Naive thymus-derived CD4-positive, alpha-beta T cell (primary cell): Measurements from ENCODE around the gene RTL5. TPM values are rescaled to one million over a fixed set of nuclear protein-coding genes. Genes with fewer than 3 reads are reported as not detected.

Experiments used
- ATAC-seq: fragments of 150-1000 bp; cut with Tn5 transposase; 2 replicates; pipeline ENCODE4 v1.10.0; 2021; ENCODE audit warnings: mild to moderate bottlenecking, moderate library complexity
- CTCF ChIA-PET: fragments of 350-600 bp; sonication (Branson Sonifier 250); formaldehyde crosslinking; loops from one replicate; lab custom pipeline; 2021; ENCODE audit warnings: antibody characterized with exemption; lab: Charles Lee
- POLR2A ChIA-PET: fragments of 350-600 bp; sonication (Branson Sonifier 250); formaldehyde crosslinking; loops from one replicate; lab custom pipeline; 2021; ENCODE audit warnings: antibody characterized with exemption, inconsistent platforms; lab: Charles Lee
- DNase-seq, 9 donors: peaks; one replicate each; pipeline versions ENCODE4 v3.0.0 to v3.0.0-alpha.2; 2020 to 2022; ENCODE audit warnings: mixed read lengths in 1 of 9
- H3K27ac ChIP-seq: one replicate; pipeline ENCODE4 v1.7.0; 2013; ENCODE audit warnings: mild to moderate bottlenecking, low read depth, low read length, moderate library complexity
- H3K27me3 ChIP-seq, 2 donors: one replicate each; pipeline ENCODE4 v1.7.0; 2013; ENCODE audit warnings: low read length in 2 of 2, mild to moderate bottlenecking in 2 of 2, moderate library complexity in 2 of 2; ENCODE audit not compliant: control insufficient read depth in 2 of 2, insufficient read depth in 2 of 2
- H3K36me3 ChIP-seq, 3 experiments: 1 replicate in 2 of 3; 2 replicates in 1 of 3; pipeline ENCODE4 v1.7.0; 2013; ENCODE audit warnings: low read length in 3 of 3, mild to moderate bottlenecking in 3 of 3, moderate library complexity in 1 of 3; ENCODE audit not compliant: insufficient read depth in 3 of 3, control insufficient read depth in 2 of 3
- H3K4me1 ChIP-seq, 2 donors: one replicate each; pipeline ENCODE4 v1.7.0; 2013; ENCODE audit warnings: low read length in 2 of 2, mild to moderate bottlenecking in 2 of 2, moderate library complexity in 1 of 2; ENCODE audit not compliant: control insufficient read depth in 2 of 2, insufficient read depth in 2 of 2
- H3K4me3 ChIP-seq: 2 replicates; pipeline ENCODE4 v1.7.0; 2013; ENCODE audit warnings: mild to moderate bottlenecking, low read length
- H3K9me3 ChIP-seq, 3 experiments: 1 replicate in 2 of 3; 2 replicates in 1 of 3; pipeline ENCODE4 v1.7.0; 2013; ENCODE audit warnings: low read length in 3 of 3; ENCODE audit not compliant: control insufficient read depth in 2 of 3
- H3K27ac Mint-ChIP-seq, 9 donors: one replicate each; pipeline ENCODE4 v1.8.0; 2020 to 2022; ENCODE audit warnings: mixed read lengths in 9 of 9, mild to moderate bottlenecking in 8 of 9, moderate library complexity in 5 of 9, inconsistent platforms in 2 of 9
- H3K27me3 Mint-ChIP-seq, 5 donors: one replicate each; pipeline ENCODE4 v1.8.0; 2021 to 2022; ENCODE audit warnings: mixed read lengths in 5 of 5, mild to moderate bottlenecking in 1 of 5
- H3K36me3 Mint-ChIP-seq, 5 donors: one replicate each; pipeline ENCODE4 v1.8.0; 2020 to 2022; ENCODE audit warnings: mixed read lengths in 5 of 5, mild to moderate bottlenecking in 3 of 5, inconsistent platforms in 1 of 5
- H3K4me1 Mint-ChIP-seq, 7 donors: one replicate each; pipeline ENCODE4 v1.8.0; 2020 to 2022; ENCODE audit warnings: mixed read lengths in 7 of 7, mild to moderate bottlenecking in 3 of 7, inconsistent platforms in 1 of 7
- H3K4me3 Mint-ChIP-seq, 10 donors: one replicate each; pipeline ENCODE4 v1.8.0; 2020 to 2022; ENCODE audit warnings: mild to moderate bottlenecking in 10 of 10, mixed read lengths in 10 of 10, moderate library complexity in 6 of 10, inconsistent platforms in 2 of 10
- H3K9me3 Mint-ChIP-seq, 11 donors: one replicate each; pipeline ENCODE4 v1.8.0; 2020 to 2022; ENCODE audit warnings: mixed read lengths in 11 of 11, mild to moderate bottlenecking in 4 of 11, inconsistent platforms in 1 of 11, moderate library complexity in 1 of 11
- intact Hi-C, 2 donors: fragments of 100-400 bp; cut with micrococcal nuclease; formaldehyde crosslinking; loops; one replicate each; pipeline ENCODE4 v1.15.1; 2023
- polyA plus RNA-seq, 2 donors: library from polyadenylated mRNA; unstranded; fragments of 300-500 nt; fragmentation: Illumina TruSeq; gene quantifications; one replicate each; pipeline ENCODE4 v1.2.3, GENCODE V29; 2021
- total RNA-seq, 6 experiments: library from RNA in 5 of 6; stranded (reverse) in 5 of 6; gene quantifications; 1 replicate in 5 of 6; 2 replicates in 1 of 6; pipeline ENCODE4 v1.2.3 and lab custom pipeline; 2021 to 2026

The RTL5 gene
- total and polyA plus RNA-seq, 7 experiments from 2014 or later, result 0.08 to 2.1 (median 0.19) TPM; not detected in 2

DNA sequence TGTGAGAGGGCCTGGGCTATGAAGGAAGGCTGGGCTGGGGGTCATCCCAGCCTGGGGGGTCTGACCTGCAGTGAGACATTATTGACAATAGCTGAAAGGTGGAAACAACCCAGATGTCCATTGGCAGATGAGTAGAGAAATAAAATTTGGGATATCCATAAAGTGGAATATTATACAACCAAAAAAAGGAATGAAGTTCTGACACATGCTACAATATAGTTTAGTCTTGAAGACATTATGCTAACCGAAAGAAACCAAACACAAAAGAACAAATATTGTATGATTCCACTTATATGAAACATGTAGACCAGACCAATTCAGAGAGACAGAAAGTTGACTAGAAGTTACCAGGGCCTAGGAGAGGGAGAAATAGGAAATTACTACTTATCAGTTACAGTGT is 44.7 kb downstream of the RTL5 start:
- Histone ChIP-seq H3K4me3 (no peak overlapping the region), H3K27ac (no peak overlapping the region), H3K27me3 (no peaks in the 10 kb centered on the region), H3K4me1 (no peaks in the 10 kb centered on the region), H3K36me3 (no peaks in the 10 kb centered on the region), H3K9me3 (no peaks in the 10 kb centered on the region)
- ATAC-seq (no peak), DNase-seq (no peak)
- peaks cover 0 to 4% (median 0%) of the 10 kb centered on the region in 11 donors for H3K9me3 Mint-ChIP-seq
- CTCF ChIA-PET, result no interaction called here
- H3K4me3 Mint-ChIP-seq, result no peak overlapping the region
- H3K36me3 Mint-ChIP-seq, result no peaks in the 10 kb centered on the region
- H3K27me3 Mint-ChIP-seq, result peaks cover 0 to 37% (median 3%) of the 10 kb centered on the region in 5 donors
- intact Hi-C loops, result no loop called here
- H3K27ac Mint-ChIP-seq, result no peak overlapping the region
- no peaks in the 10 kb centered on the region for H3K4me1 Mint-ChIP-seq
- POLR2A ChIA-PET, result interaction anchor here (0.8 kb wide), 1 partner anchor 25 kb away, joined by 3 read pairs; no protein-coding TSS in a partner anchor

DNA sequence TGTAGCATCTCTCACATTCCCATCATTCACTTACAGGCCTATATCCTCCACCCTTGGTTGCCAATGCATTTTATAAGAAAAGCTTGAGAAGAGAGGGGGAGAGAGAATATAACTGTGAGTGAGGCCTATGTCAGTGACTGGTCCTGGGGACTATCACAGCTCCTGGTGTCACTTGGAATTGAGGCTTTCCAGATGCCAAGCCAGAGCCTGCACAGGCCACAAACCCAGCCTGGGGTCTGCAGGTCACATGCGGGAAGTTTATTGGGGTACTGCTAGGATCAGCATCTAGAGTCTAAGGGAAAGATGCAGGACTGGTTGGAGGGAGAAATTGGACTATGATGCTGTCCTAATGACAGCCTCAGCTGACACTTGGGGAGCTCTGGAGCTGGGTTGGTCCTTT is 47.6 kb downstream of the RTL5 start:
- Histone ChIP-seq H3K27ac (no peak overlapping the region), H3K9me3 (no peaks in the 10 kb centered on the region), H3K4me1 (no peaks in the 10 kb centered on the region), H3K27me3 (no peaks in the 10 kb centered on the region), H3K4me3 (no peak overlapping the region), H3K36me3 (no peaks in the 10 kb centered on the region)
- Mint-ChIP-seq H3K36me3 (no peaks in the 10 kb centered on the region), H3K4me3 (no peak overlapping the region), H3K4me1 (peaks cover 0 to 2% (median 0%) of the 10 kb centered on the region in 7 donors), H3K27me3 (peaks cover 0 to 38% (median 1%) of the 10 kb centered on the region in 5 donors), H3K27ac (no peak overlapping the region), H3K9me3 (peaks cover 0 to 2% (median 0%) of the 10 kb centered on the region in 11 donors)
- no peak for ATAC-seq
- intact Hi-C loops, result no loop called here
- DNase-seq, result no peak
- CTCF ChIA-PET, result no interaction called here
- POLR2A ChIA-PET, result no interaction called here

DNA sequence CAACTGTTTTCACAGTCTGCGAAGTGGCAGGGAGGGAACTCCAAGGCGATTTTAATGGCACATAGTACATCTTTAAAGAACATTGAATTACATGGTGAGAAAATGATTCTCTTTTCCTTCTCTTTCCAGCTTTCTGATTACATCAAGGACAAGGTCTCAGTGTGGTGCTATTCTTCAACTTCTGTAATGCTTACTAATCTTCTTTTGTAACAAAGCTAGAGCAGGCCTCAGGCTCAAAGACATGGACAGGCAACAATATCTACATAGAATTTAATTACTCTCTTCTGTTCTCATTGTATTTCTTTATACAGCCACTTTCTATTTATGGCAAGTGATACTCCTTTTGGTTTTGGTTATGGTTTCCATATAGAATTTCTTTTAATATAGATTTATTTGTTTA is 48.4 kb downstream of the RTL5 start:
- Mint-ChIP-seq H3K9me3 (peaks cover 0 to 2% (median 0%) of the 10 kb centered on the region in 11 donors), H3K4me3 (no peak overlapping the region), H3K4me1 (peaks cover 0 to 10% (median 6%) of the 10 kb centered on the region in 7 donors), H3K36me3 (no peaks in the 10 kb centered on the region), H3K27ac (no peak overlapping the region), H3K27me3 (peaks cover 0 to 41% (median 0%) of the 10 kb centered on the region in 5 donors)
- CTCF ChIA-PET, result no interaction called here
- POLR2A ChIA-PET, result no interaction called here
- DNase-seq, result no peak
- Histone ChIP-seq H3K27me3 (no peaks in the 10 kb centered on the region), H3K4me3 (no peak overlapping the region), H3K4me1 (peaks cover 0 to 4% of the 10 kb centered on the region in 2 donors), H3K27ac (no peak overlapping the region), H3K9me3 (no peaks in the 10 kb centered on the region), H3K36me3 (no peaks in the 10 kb centered on the region)
- ATAC-seq, result no peak
- intact Hi-C loops, result no loop called here

DNA sequence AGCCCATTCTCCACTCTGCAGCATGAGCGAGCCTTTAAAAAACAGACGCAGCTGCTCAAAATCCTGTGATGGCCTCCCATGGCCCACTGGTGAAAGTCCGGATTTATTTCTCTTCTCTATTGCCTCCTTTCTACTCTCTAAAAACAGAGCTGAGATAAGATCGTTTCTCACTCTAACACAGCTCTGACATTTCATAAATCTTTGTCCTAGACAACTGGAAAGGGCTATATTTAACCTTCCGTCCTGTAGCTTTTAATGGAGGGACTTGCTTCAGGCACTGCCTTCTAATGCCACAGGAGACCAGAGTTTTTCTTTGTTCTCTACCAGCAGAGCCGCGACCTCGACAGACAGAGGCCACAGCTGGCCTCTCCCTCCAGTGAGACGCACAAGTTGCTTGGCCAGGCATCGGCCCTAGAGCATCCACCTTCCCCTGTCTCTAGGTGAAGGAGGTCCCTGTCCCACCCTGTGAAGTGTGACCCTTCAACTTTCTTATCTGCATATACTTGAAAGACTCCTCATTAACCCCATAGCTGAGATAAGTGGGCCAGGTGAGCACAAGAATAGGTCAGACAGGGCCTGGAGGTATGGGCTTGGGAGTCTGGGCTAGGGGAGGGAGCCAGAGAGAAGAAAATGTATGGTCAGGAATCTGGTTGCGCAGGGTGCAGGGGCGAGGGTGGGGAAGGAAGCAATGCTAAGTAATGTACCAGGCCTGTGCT is 50.0 kb downstream of the RTL5 start:
- H3K4me3 Mint-ChIP-seq, result no peak overlapping the region
- no peak for ATAC-seq
- H3K27me3 ChIP-seq, result no peaks in the 10 kb centered on the region
- no peaks in the 10 kb centered on the region for H3K9me3 ChIP-seq
- no peak for DNase-seq
- H3K9me3 Mint-ChIP-seq, result peaks cover 0 to 2% (median 0%) of the 10 kb centered on the region in 11 donors
- no peak overlapping the region for H3K4me3 ChIP-seq
- H3K27me3 Mint-ChIP-seq, result peaks cover 0 to 41% (median 0%) of the 10 kb centered on the region in 5 donors
- H3K27ac ChIP-seq, result no peak overlapping the region
- H3K36me3 Mint-ChIP-seq, result no peaks in the 10 kb centered on the region
- ChIA-PET CTCF (no interaction called here), POLR2A (no interaction called here)
- intact Hi-C loops, result no loop called here
- H3K36me3 ChIP-seq, result no peaks in the 10 kb centered on the region
- H3K4me1 ChIP-seq, result peaks cover 0 to 11% of the 10 kb centered on the region in 2 donors
- no peak overlapping the region for H3K27ac Mint-ChIP-seq
- peaks cover 0 to 17% (median 10%) of the 10 kb centered on the region in 7 donors for H3K4me1 Mint-ChIP-seq

DNA sequence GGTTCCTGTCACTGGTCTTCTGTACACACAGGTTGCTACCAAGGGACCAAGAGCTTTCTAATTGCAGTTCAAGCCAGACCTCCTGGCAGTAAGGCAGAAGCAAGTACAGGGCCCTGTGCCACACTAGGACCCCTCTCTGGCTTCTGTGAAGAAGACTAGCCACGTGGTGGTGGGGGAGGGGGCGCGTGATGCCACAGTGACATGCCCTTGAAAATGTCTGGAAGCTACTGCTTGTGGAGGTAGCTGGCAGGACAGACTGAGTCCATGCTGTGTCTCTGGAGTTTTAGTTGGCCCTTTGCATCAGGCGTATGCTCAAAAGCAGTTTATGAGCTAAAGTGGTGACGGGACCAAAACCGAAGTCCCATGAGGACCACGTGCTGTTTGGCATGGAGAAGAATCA is 50.9 kb downstream of the RTL5 start:
- Mint-ChIP-seq H3K36me3 (no peaks in the 10 kb centered on the region), H3K4me1 (peaks cover 0 to 17% (median 10%) of the 10 kb centered on the region in 7 donors), H3K4me3 (no peak overlapping the region), H3K27ac (no peak overlapping the region), H3K27me3 (peaks cover 0 to 42% (median 0%) of the 10 kb centered on the region in 5 donors), H3K9me3 (peaks cover 0 to 2% (median 0%) of the 10 kb centered on the region in 11 donors)
- Histone ChIP-seq H3K4me1 (peaks cover 0 to 11% of the 10 kb centered on the region in 2 donors), H3K27me3 (no peaks in the 10 kb centered on the region), H3K36me3 (no peaks in the 10 kb centered on the region), H3K27ac (no peak overlapping the region), H3K4me3 (no peak overlapping the region), H3K9me3 (no peaks in the 10 kb centered on the region)
- DNase-seq (no peak), ATAC-seq (no peak)
- intact Hi-C loops, result no loop called here
- ChIA-PET CTCF (no interaction called here), POLR2A (no interaction called here)

DNA sequence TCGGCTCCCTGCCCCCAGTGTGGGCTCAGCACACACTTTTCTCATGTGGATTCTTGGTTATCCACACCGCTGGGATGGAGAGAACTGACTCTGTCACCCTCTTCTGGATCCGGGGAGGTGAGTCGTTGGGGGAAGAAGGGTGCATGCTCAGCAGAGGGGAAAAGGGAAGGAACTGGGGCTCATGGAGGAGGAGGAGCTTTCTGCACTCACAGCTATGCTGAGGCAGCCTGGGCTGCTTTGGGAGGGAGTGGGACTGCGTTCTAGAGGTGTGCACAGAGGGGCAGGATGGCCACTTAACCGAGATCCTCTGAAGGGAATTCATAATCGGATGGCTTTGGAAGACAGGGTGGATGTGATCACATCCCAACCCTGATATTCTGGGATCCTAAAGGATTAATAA is 51.6 kb downstream of the RTL5 start:
- ATAC-seq (peak; percentile 54), DNase-seq (no peak)
- H3K4me1 ChIP-seq, result peaks cover 0 to 11% of the 10 kb centered on the region in 2 donors
- peaks cover 0 to 2% (median 0%) of the 10 kb centered on the region in 11 donors for H3K9me3 Mint-ChIP-seq
- peaks cover 0 to 41% (median 0%) of the 10 kb centered on the region in 5 donors for H3K27me3 Mint-ChIP-seq
- no peaks in the 10 kb centered on the region for H3K27me3 ChIP-seq
- H3K27ac Mint-ChIP-seq, result peak overlapping the region in 1 of 9 donors; percentile 66
- peaks cover 0 to 20% (median 10%) of the 10 kb centered on the region in 7 donors for H3K4me1 Mint-ChIP-seq
- intact Hi-C loops, result no loop called here
- no peaks in the 10 kb centered on the region for H3K9me3 ChIP-seq
- no peak overlapping the region for H3K4me3 ChIP-seq
- H3K36me3 ChIP-seq, result no peaks in the 10 kb centered on the region
- H3K4me3 Mint-ChIP-seq, result no peak overlapping the region
- H3K36me3 Mint-ChIP-seq, result no peaks in the 10 kb centered on the region
- CTCF ChIA-PET, result no interaction called here
- POLR2A ChIA-PET, result no interaction called here
- H3K27ac ChIP-seq, result no peak overlapping the region
